ENCODE data around the gene IQCE.
"Not testable (repeated sequence)": the region's sequence is repeated elsewhere in the genome, so short reads cannot be mapped to it uniquely, and the experiment has no call there.

IQCE gene

DNA sequence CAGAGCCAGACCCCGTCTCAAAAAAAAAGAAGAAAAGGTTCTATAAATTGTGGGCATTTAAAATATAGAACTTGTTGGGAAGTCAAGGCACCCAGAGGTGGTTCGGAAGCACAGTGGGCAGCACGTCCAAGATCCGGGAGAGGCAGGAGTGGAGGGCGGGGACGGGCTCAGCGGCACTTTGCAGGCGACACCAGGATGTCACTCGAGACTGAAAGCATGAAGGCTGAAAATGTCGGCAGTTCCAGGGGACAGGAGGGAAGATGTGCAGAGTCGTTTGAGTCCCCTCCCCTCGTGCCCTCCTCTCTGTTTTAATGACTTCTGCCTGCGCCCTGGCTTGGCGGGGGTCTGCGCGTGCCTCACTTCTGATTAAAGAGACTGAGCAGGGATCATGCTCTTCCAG lies 30.6 kb downstream of the IQCE start:
- no peaks in the 10 kb centered on the region for H3K36me3 ChIP-seq (replicated peaks; ENCODE audit: insufficient read depth, low read length)
- H3K79me2 ChIP-seq (ENCODE audit: low read length): no peaks in the 10 kb centered on the region
- no peaks in the 10 kb centered on the region for H3K9me2 ChIP-seq (replicated peaks; ENCODE audit: insufficient read depth, low read length)
- H3K4me1 ChIP-seq (ENCODE audit: low read length): no peaks in the 10 kb centered on the region
- H3K9ac ChIP-seq (ENCODE audit: low read length): no peak overlapping the region
- DNase-seq: no peak
- H3K27ac ChIP-seq (ENCODE audit: low read length): no peak overlapping the region
- no peaks in the 10 kb centered on the region for H3K27me3 ChIP-seq (replicated peaks; ENCODE audit: insufficient read depth, low read length)
- H3F3A ChIP-seq (ENCODE audit: insufficient read depth, low read length): no peaks in the 10 kb centered on the region
- no peak for TF ChIP-seq EZH2phosphoT487 (IDR thresholded peaks at IDR 0.05; ENCODE audit: low read length)
- no peak for TF ChIP-seq EZH2 (optimal IDR thresholded peaks at IDR 0.05; ENCODE audit: low read depth, low read length)
- TF ChIP-seq, protein P1, sequence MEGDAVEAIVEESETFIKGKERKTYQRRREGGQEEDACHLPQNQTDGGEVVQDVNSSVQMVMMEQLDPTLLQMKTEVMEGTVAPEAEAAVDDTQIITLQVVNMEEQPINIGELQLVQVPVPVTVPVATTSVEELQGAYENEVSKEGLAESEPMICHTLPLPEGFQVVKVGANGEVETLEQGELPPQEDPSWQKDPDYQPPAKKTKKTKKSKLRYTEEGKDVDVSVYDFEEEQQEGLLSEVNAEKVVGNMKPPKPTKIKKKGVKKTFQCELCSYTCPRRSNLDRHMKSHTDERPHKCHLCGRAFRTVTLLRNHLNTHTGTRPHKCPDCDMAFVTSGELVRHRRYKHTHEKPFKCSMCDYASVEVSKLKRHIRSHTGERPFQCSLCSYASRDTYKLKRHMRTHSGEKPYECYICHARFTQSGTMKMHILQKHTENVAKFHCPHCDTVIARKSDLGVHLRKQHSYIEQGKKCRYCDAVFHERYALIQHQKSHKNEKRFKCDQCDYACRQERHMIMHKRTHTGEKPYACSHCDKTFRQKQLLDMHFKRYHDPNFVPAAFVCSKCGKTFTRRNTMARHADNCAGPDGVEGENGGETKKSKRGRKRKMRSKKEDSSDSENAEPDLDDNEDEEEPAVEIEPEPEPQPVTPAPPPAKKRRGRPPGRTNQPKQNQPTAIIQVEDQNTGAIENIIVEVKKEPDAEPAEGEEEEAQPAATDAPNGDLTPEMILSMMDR (IDR thresholded peaks at IDR 0.05; ENCODE audit: low read length): no peak
- no peak overlapping the region for H3K4me3 ChIP-seq (ENCODE audit: low read length)
- H2AFZ ChIP-seq (ENCODE audit: low read length): no peak overlapping the region
- no peak overlapping the region for H3K4me2 ChIP-seq (ENCODE audit: low read depth, low read length)
- no peaks in the 10 kb centered on the region for H4K20me1 ChIP-seq (ENCODE audit: insufficient read depth, low read length)
- H3K9me3 ChIP-seq (replicated peaks; ENCODE audit: insufficient read depth, low read length): no peaks in the 10 kb centered on the region

GRCh38 chr7:2589941-2590340 lies 31.2 kb downstream of the IQCE start:
- not testable (repeated sequence) for H2AFZ ChIP-seq (ENCODE audit: low read length); H3K4me3 ChIP-seq (ENCODE audit: low read length); DNase-seq; H3K27me3 ChIP-seq (replicated peaks; ENCODE audit: insufficient read depth, low read length); H3K36me3 ChIP-seq (replicated peaks; ENCODE audit: insufficient read depth, low read length); H3F3A ChIP-seq (ENCODE audit: insufficient read depth, low read length); H3K9me2 ChIP-seq (replicated peaks; ENCODE audit: insufficient read depth, low read length); H3K9me3 ChIP-seq (replicated peaks; ENCODE audit: insufficient read depth, low read length); H3K9ac ChIP-seq (ENCODE audit: low read length); H4K20me1 ChIP-seq (ENCODE audit: insufficient read depth, low read length); H3K79me2 ChIP-seq (ENCODE audit: low read length); H3K4me2 ChIP-seq (ENCODE audit: low read depth, low read length); H3K4me1 ChIP-seq (ENCODE audit: low read length); H3K27ac ChIP-seq (ENCODE audit: low read length)

- Histone ChIP-seq H3K4me3 (ENCODE audit: low read length) (no peak overlapping the region), H3F3A (ENCODE audit: insufficient read depth, low read length) (no peaks in the 10 kb centered on the region), H3K79me2 (ENCODE audit: low read length) (no peaks in the 10 kb centered on the region), H3K27ac (ENCODE audit: low read length) (no peak overlapping the region), H4K20me1 (ENCODE audit: insufficient read depth, low read length) (no peaks in the 10 kb centered on the region), H3K4me1 (ENCODE audit: low read length) (no peaks in the 10 kb centered on the region), H3K9me2 (replicated peaks; ENCODE audit: insufficient read depth, low read length) (no peaks in the 10 kb centered on the region), H3K9ac (ENCODE audit: low read length) (no peak overlapping the region), H3K27me3 (replicated peaks; ENCODE audit: insufficient read depth, low read length) (no peaks in the 10 kb centered on the region), H2AFZ (ENCODE audit: low read length) (no peak overlapping the region), H3K4me2 (ENCODE audit: low read depth, low read length) (no peak overlapping the region), H3K9me3 (replicated peaks; ENCODE audit: insufficient read depth, low read length) (no peaks in the 10 kb centered on the region), H3K36me3 (replicated peaks; ENCODE audit: insufficient read depth, low read length) (no peaks in the 10 kb centered on the region)
- TF ChIP-seq EZH2 (optimal IDR thresholded peaks at IDR 0.05; ENCODE audit: low read depth, low read length) (no peak), EZH2phosphoT487 (IDR thresholded peaks at IDR 0.05; ENCODE audit: low read length) (no peak)
- TF ChIP-seq, protein P1 (IDR thresholded peaks at IDR 0.05; ENCODE audit: low read length): no peak
- no peak for DNase-seq
Measured at GRCh38 chr7:2592375-2592865, 33.6 kb downstream of the IQCE start.

DNA sequence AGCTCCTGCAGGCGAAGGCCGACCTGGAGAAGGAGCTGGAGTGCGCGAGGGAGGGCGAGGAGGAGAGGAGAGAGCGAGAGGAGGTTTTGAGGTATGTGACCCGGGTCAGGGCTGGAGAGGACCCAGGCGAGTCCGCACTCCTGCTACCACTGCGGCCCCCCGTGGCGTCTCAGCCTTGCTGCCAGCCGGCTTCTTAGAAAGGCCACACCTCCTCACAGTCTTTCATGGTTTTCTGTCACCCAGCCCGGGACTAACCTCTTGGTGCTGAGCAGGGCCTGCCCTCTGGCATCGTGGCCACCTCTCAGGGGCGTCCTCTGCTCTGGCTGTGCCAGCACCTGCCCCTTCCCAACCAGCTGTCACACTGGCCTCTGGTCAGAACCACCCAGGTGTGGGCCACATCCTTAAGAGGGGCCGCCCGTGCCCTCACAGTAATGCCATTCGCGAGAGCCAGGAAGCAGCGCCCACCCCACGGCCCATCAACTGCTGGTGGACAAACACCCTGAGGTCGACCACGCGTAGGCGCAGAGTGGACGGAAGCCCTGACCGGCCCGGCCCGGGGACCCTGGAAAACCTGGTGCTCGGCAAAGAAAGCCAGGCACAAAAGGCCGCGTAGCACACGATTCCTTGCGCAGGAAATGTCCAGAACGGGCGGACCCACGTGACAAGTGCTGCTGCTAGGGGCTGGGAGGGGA lies 34.4 kb downstream of the IQCE start:
- no peak overlapping the region for H3K4me3 ChIP-seq (ENCODE audit: low read length)
- no peaks in the 10 kb centered on the region for H4K20me1 ChIP-seq (ENCODE audit: insufficient read depth, low read length)
- no peaks in the 10 kb centered on the region for H3K4me1 ChIP-seq (ENCODE audit: low read length)
- TF ChIP-seq EZH2 (optimal IDR thresholded peaks at IDR 0.05; ENCODE audit: low read depth, low read length): no peak
- TF ChIP-seq, protein P1 (IDR thresholded peaks at IDR 0.05; ENCODE audit: low read length): no peak
- no peak for TF ChIP-seq EZH2phosphoT487 (IDR thresholded peaks at IDR 0.05; ENCODE audit: low read length)
- no peaks in the 10 kb centered on the region for H3K9me2 ChIP-seq (replicated peaks; ENCODE audit: insufficient read depth, low read length)
- H3F3A ChIP-seq (ENCODE audit: insufficient read depth, low read length): no peaks in the 10 kb centered on the region
- no peaks in the 10 kb centered on the region for H3K36me3 ChIP-seq (replicated peaks; ENCODE audit: insufficient read depth, low read length)
- no peak overlapping the region for H3K27ac ChIP-seq (ENCODE audit: low read length)
- H3K9ac ChIP-seq (ENCODE audit: low read length): no peak overlapping the region
- H3K9me3 ChIP-seq (replicated peaks; ENCODE audit: insufficient read depth, low read length): no peaks in the 10 kb centered on the region
- H2AFZ ChIP-seq (ENCODE audit: low read length): no peak overlapping the region
- H3K79me2 ChIP-seq (ENCODE audit: low read length): no peaks in the 10 kb centered on the region
- H3K27me3 ChIP-seq (replicated peaks; ENCODE audit: insufficient read depth, low read length): no peaks in the 10 kb centered on the region
- DNase-seq: no peak
- H3K4me2 ChIP-seq (ENCODE audit: low read depth, low read length): no peak overlapping the region

All from MM.1S (cell line).